OCI-M2 (cell line): ENCODE data around the gene ZNF697.
"Not testable (repeated sequence)": the region's sequence is repeated elsewhere in the genome, so short reads cannot be mapped to it uniquely, and the experiment has no call there.

Experiments used
- DNase-seq: peaks from one replicate; lab custom pipeline; 2025; ENCODE audit not compliant: unreplicated experiment; lab: John Stamatoyannopoulos, UW

The ZNF697 gene

GRCh38 chr1:119632103-119632490 is 16.0 kb downstream of the ZNF697 start:
- DNase-seq: no peak

GRCh38 chr1:119631433-119632102 is 16.5 kb downstream of the ZNF697 start:
- DNase-seq: no peak

GRCh38 chr1:119631086-119631432 is 17.0 kb downstream of the ZNF697 start:
- no peak for DNase-seq

- no peak for DNase-seq
Measured at GRCh38 chr1:119626841-119627240, 21.2 kb downstream of the ZNF697 start.

- no peak for DNase-seq
Measured at GRCh38 chr1:119626011-119626545, 22.0 kb downstream of the ZNF697 start.

- DNase-seq: no peak
Measured at GRCh38 chr1:119623678-119624077, 24.4 kb downstream of the ZNF697 start.

GRCh38 chr1:119623193-119623515 is 24.9 kb downstream of the ZNF697 start:
- DNase-seq: no peak

GRCh38 chr1:119622311-119623192 is 25.5 kb downstream of the ZNF697 start:
- DNase-seq: no peak

GRCh38 chr1:119621705-119622104 is 26.4 kb downstream of the ZNF697 start:
- DNase-seq: no peak

- DNase-seq: no peak
Measured at GRCh38 chr1:119617751-119618691, 30.0 kb downstream of the ZNF697 start.

GRCh38 chr1:119616748-119617147 is 31.3 kb downstream of the ZNF697 start:
- not testable (repeated sequence) for DNase-seq

GRCh38 chr1:119615100-119615499 is 33.0 kb downstream of the ZNF697 start:
- DNase-seq: not testable (repeated sequence)

GRCh38 chr1:119613769-119614720 is 34.0 kb downstream of the ZNF697 start:
- peak; percentile 31 for DNase-seq

GRCh38 chr1:119611701-119612113 is 36.4 kb downstream of the ZNF697 start:
- no peak for DNase-seq

GRCh38 chr1:119608816-119609215 is 39.2 kb downstream of the ZNF697 start:
- not testable (repeated sequence) for DNase-seq

GRCh38 chr1:119607087-119607807 is 40.8 kb downstream of the ZNF697 start:
- DNase-seq: not testable (repeated sequence)

- no peak for DNase-seq
Measured at GRCh38 chr1:119606394-119606793, 41.7 kb downstream of the ZNF697 start.

- DNase-seq: no peak
Measured at GRCh38 chr1:119605686-119606085, 42.4 kb downstream of the ZNF697 start.

GRCh38 chr1:119605080-119605479 is 43.0 kb downstream of the ZNF697 start:
- not testable (repeated sequence) for DNase-seq
